Cardiac fibroblast (primary cell): ENCODE results near the gene STMP1.
A peak's percentile ranks its signal among the peaks of the same experiment; 100 is the strongest.
"Not testable (repeated sequence)": the region's sequence is repeated elsewhere in the genome, so short reads cannot be mapped to it uniquely, and the experiment has no call there.

Experiments
- DNase-seq, 2 donors: peaks; one replicate each; pipeline versions ENCODE4 v3.0.0 to v3.0.0-alpha.2; 2010; ENCODE audit warnings: low read depth in 2 of 2
- H3K4me3 ChIP-seq, 2 donors: replicated peaks in 1 of 2; 1 replicate in 1 of 2; 2 replicates in 1 of 2; pipeline ENCODE4 v1.5.1; 2011; ENCODE audit warnings: low read depth in 2 of 2, low read length in 2 of 2, mild to moderate bottlenecking in 2 of 2, moderate library complexity in 1 of 2
- CTCF ChIP-seq: IDR thresholded peaks from one replicate; pipeline ENCODE4 v1.5.1; 2011; ENCODE audit warnings: low read depth, mild to moderate bottlenecking, low read length, inconsistent platforms

Gene STMP1

DNA sequence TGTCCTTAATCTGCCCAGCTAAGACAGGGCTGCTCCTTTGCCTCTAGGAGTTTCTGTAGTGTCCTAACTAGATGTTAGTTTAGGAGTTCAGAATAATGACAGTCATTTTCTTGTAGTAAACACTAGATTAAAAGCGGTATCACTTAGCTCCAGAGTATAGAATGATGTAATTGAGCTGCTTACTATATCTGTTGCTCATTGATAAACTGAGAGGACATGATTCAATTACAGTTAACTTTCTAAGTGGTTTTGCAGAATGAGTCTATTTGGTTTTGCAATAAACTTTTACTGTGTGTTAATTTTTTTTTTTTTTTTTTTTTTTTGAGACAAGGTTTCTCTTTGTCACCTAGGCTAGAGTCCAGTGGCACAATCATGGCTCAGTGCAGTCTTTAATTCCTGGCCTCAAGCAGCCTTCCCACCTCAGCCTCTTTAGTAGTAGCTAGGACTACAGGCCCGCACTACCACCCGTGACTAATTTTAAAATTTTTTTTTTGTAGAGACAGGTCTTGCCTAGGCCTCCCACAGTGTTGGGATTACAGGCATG lies 1.8 kb downstream of the STMP1 start:
- peak in 1 of 2 donors; percentile 58 for DNase-seq
- no peak for TF ChIP-seq CTCF
- H3K4me3 ChIP-seq, result peak overlapping the region in 1 of 2 donors; percentile 99

GRCh38 chr7:135665042-135665441 lies 2.7 kb downstream of the STMP1 start:
- DNase-seq, result no peak
- TF ChIP-seq CTCF, result no peak
- no peak overlapping the region for H3K4me3 ChIP-seq

DNA sequence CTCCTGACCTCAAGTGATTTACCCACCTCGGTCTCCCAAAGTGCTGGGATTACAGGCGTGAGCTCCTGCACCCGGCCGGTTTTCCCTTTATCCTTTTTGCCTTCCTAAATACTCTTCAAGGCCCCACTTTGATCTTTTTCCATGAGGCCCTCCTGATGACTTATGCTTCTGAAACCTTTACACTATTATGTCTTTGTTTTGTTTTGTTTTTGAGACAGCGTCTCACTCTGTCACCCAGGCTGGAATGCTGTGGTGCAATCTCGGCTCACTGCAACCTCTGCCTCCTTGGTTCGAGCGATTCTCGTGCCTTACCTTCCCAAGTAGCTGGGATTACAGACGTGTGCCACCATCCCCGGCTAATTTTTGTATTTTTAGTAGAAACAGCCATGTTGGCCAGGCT lies 3.8 kb downstream of the STMP1 start:
- DNase-seq, result peak in 1 of 2 donors; percentile 69
- TF ChIP-seq CTCF, result no peak
- no peak overlapping the region for H3K4me3 ChIP-seq

- H3K4me3 ChIP-seq, result no peak overlapping the region
- TF ChIP-seq CTCF, result no peak
These were observed 4.5 kb downstream of the STMP1 start for GRCh38 chr7:135666846-135667245.

GRCh38 chr7:135667626-135668025 lies 5.3 kb downstream of the STMP1 start:
- not testable (repeated sequence) for DNase-seq, H3K4me3 ChIP-seq

More at GRCh38 chr7:135666846-135667245, 4.5 kb downstream of the STMP1 start:
- DNase-seq, result peak in 1 of 2 donors; percentile 7

DNA sequence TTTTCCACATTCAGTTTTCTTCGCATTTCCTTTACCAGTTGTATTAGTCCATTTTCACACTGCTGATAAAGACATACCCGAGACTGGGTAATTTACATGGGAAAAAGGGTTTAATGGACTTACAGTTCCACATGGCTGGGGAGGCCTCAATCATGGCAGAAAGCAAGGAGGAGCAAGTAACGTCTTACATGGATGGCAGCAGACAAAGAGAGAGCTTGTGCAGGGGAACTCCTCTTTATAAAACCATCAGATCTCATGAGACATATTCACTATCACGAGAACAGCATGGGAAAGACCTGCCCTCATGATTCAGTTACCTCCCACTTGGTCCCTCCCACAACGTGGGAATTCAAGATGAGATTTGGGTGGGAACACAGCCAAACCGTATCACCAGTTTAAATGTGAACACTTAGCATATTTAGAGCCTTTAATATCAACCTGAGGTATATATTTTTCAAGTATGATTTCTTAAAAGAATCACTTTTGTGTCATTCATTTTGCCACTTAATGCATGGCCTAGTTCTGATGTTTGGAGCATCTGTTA lies 6.6 kb downstream of the STMP1 start:
- H3K4me3 ChIP-seq, DNase-seq: not testable (repeated sequence)

DNA sequence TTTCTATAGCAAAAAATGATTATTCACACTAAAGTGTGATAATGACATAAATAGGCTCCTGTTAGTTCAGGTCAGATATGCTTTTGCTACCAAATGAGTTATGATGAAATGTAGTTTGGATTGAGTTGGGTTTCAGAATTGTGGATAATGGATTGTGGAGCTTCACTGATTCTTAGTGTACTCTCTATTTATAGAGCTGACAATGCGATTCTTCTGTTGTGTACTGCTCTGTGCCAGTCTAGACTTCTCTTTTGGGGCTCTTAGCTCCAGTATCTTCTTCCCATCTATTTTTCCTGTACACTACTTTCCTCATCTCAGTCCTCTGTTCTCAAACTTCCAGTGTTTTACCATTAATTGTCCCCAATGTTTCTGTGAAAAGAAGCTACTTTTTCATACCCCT lies 7.5 kb downstream of the STMP1 start:
- no peak for TF ChIP-seq CTCF
- DNase-seq, result peak in 1 of 2 donors; percentile 15
- H3K4me3 ChIP-seq, result no peak overlapping the region

- TF ChIP-seq CTCF, result no peak
These were observed 7.9 kb downstream of the STMP1 start for GRCh38 chr7:135670179-135670578.

More at GRCh38 chr7:135670179-135670578, 7.9 kb downstream of the STMP1 start:
- DNase-seq, result peak; percentile 70 to 81
- H3K4me3 ChIP-seq, result no peak overlapping the region
